WTC11 (cell line): ENCODE measurements around the gene HOMEZ.

Experiments used
- CTCF ChIP-seq: fragments of 200-600 bp; IDR thresholded peaks from 2 replicates; pipeline ENCODE4 v1.8.0; 2022; ENCODE audit warnings: antibody characterized with exemption
- TP53 ChIP-seq: sonication (generic); formaldehyde crosslinking; IDR thresholded peaks from 2 replicates; pipeline ENCODE4 v1.8.1; 2023; ENCODE audit warnings: mild to moderate bottlenecking, missing genetic modification reagents
- USF1 ChIP-seq: sonication (generic); formaldehyde crosslinking; IDR thresholded peaks from 2 replicates; pipeline ENCODE4 v1.8.0; 2022; ENCODE audit warnings: mild to moderate bottlenecking, missing genetic modification reagents

GRCh38 chr14:23243066-23243465 is 42.9 kb downstream of the HOMEZ start:
- TF ChIP-seq CTCF (no peak), USF1 (no peak), TP53 (CRISPR knock-in tag) (no peak)
